Coronary artery (tissue), 2 donors: ENCODE results near the gene NIP7.

Source experiments
- DNase-seq: peaks from one replicate; pipeline ENCODE4 v3.0.0-alpha.2; 2017; ENCODE audit warnings: low spot score
- H3K27ac ChIP-seq, 2 donors: fragments of 200-600 bp; sonication (generic); one replicate each; pipeline ENCODE4 v1.5.1; 2016 to 2019
- H3K4me3 ChIP-seq: fragments of 200-600 bp; sonication (generic); 2 replicates; pipeline ENCODE4 v1.5.1; 2016; ENCODE audit warnings: mild to moderate bottlenecking, moderate library complexity
- CTCF ChIP-seq: fragments of 200-600 bp; sonication (generic); IDR thresholded peaks from one replicate; pipeline ENCODE4 v1.5.1; 2019; ENCODE audit warnings: antibody characterized with exemption

NIP7 gene

GRCh38 chr16:69318911-69319289 is 20.7 kb upstream of the NIP7 start:
- Histone ChIP-seq H3K4me3 (no peak overlapping the region), H3K27ac (no peak overlapping the region)
- no peak for TF ChIP-seq CTCF
- no peak for DNase-seq

GRCh38 chr16:69319381-69319780 is 20.2 kb upstream of the NIP7 start:
- Histone ChIP-seq H3K27ac (no peak overlapping the region), H3K4me3 (no peak overlapping the region)
- DNase-seq = peak; percentile 50
- TF ChIP-seq CTCF = no peak

- Histone ChIP-seq H3K4me3 (no peak overlapping the region), H3K27ac (no peak overlapping the region)
- DNase-seq = peak; percentile 62
- no peak for TF ChIP-seq CTCF
Measured at GRCh38 chr16:69319826-69320739, 19.5 kb upstream of the NIP7 start.

- no peak for TF ChIP-seq CTCF
- DNase-seq = no peak
- Histone ChIP-seq H3K4me3 (no peak overlapping the region), H3K27ac (no peak overlapping the region)
Measured at GRCh38 chr16:69320740-69321073, 18.9 kb upstream of the NIP7 start.

- DNase-seq = peak; percentile 65
- no peak for TF ChIP-seq CTCF
- no peak overlapping the region for H3K4me3 ChIP-seq
- no peak overlapping the region for H3K27ac ChIP-seq
Measured at GRCh38 chr16:69321080-69321479, 18.5 kb upstream of the NIP7 start.

GRCh38 chr16:69322343-69322742 is 17.2 kb upstream of the NIP7 start:
- no peak for TF ChIP-seq CTCF
- Histone ChIP-seq H3K27ac (no peak overlapping the region), H3K4me3 (no peak overlapping the region)
- no peak for DNase-seq

- no peak for TF ChIP-seq CTCF
- H3K4me3 ChIP-seq = no peak overlapping the region
- no peak overlapping the region for H3K27ac ChIP-seq
- peak; percentile 58 for DNase-seq
Measured at GRCh38 chr16:69323415-69323814, 16.2 kb upstream of the NIP7 start.
